ENCODE data around the gene PGA5.

GRCh38 chr11:61254403-61255025 lies 13.5 kb downstream of the PGA5 start:
- TF ChIP-seq, protein P1, sequence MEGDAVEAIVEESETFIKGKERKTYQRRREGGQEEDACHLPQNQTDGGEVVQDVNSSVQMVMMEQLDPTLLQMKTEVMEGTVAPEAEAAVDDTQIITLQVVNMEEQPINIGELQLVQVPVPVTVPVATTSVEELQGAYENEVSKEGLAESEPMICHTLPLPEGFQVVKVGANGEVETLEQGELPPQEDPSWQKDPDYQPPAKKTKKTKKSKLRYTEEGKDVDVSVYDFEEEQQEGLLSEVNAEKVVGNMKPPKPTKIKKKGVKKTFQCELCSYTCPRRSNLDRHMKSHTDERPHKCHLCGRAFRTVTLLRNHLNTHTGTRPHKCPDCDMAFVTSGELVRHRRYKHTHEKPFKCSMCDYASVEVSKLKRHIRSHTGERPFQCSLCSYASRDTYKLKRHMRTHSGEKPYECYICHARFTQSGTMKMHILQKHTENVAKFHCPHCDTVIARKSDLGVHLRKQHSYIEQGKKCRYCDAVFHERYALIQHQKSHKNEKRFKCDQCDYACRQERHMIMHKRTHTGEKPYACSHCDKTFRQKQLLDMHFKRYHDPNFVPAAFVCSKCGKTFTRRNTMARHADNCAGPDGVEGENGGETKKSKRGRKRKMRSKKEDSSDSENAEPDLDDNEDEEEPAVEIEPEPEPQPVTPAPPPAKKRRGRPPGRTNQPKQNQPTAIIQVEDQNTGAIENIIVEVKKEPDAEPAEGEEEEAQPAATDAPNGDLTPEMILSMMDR (IDR thresholded peaks at IDR 0.05; ENCODE audit: insufficient read depth, low read depth, low read length), result peak; percentile 75
- TF ChIP-seq EZH2 (IDR thresholded peaks at IDR 0.05; ENCODE audit: insufficient read depth, low read length), result no peak

Data from astrocyte (in vitro differentiated cells and primary cell).